AG10803 (cell line): ENCODE data around the gene SETDB1.

ENCODE experiments used
- DNase-seq: peaks from one replicate; pipeline ENCODE4 v3.0.0; 2010; ENCODE audit warnings: low read depth
- H3K4me3 ChIP-seq: 2 replicates; pipeline ENCODE4 v1.5.1; 2011; ENCODE audit warnings: mild to moderate bottlenecking, low read length, control low read depth
- TF ChIP-seq, protein P1 (sequence below): conservative IDR thresholded peaks from 2 replicates; pipeline ENCODE4 v1.5.1; 2011; ENCODE audit warnings: mild to moderate bottlenecking, low read length, control low read depth, inconsistent platforms

SETDB1 gene

DNA sequence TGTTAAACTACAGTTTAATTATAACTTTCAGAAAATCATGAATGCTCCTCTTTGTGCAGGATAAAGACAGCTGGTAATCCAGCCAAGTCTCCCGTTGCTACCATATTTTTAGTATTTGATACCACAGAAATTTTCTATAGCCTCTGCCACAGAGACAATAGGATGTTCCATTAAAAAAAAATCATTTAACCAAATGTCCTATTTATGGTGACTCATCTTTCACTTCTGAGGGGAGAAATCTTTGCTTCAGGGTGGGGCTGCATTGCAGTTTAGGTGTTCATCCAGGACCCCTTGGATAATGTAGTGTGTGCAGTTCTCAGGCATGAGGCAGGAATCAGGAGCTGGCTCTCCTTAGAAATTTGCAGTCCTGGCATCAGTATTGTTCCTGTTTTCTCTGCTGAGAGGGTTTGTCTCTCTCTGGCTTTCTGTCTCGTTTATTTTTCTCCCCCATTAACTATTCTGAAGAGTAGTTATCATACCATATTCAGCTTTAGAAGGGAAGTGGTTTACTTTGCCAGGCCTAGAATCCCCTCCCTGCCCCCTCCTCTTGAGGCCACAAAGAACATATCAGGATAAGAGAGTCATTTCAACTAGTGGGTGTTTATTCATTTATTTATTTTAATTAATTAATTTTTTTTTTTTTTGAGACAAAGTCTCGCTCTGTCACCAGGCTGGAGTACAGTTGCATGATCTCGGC lies 85.1 kb downstream of the SETDB1 start:
- H3K4me3 ChIP-seq: no peak overlapping the region
- TF ChIP-seq, protein P1, sequence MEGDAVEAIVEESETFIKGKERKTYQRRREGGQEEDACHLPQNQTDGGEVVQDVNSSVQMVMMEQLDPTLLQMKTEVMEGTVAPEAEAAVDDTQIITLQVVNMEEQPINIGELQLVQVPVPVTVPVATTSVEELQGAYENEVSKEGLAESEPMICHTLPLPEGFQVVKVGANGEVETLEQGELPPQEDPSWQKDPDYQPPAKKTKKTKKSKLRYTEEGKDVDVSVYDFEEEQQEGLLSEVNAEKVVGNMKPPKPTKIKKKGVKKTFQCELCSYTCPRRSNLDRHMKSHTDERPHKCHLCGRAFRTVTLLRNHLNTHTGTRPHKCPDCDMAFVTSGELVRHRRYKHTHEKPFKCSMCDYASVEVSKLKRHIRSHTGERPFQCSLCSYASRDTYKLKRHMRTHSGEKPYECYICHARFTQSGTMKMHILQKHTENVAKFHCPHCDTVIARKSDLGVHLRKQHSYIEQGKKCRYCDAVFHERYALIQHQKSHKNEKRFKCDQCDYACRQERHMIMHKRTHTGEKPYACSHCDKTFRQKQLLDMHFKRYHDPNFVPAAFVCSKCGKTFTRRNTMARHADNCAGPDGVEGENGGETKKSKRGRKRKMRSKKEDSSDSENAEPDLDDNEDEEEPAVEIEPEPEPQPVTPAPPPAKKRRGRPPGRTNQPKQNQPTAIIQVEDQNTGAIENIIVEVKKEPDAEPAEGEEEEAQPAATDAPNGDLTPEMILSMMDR: no peak
- no peak for DNase-seq

DNA sequence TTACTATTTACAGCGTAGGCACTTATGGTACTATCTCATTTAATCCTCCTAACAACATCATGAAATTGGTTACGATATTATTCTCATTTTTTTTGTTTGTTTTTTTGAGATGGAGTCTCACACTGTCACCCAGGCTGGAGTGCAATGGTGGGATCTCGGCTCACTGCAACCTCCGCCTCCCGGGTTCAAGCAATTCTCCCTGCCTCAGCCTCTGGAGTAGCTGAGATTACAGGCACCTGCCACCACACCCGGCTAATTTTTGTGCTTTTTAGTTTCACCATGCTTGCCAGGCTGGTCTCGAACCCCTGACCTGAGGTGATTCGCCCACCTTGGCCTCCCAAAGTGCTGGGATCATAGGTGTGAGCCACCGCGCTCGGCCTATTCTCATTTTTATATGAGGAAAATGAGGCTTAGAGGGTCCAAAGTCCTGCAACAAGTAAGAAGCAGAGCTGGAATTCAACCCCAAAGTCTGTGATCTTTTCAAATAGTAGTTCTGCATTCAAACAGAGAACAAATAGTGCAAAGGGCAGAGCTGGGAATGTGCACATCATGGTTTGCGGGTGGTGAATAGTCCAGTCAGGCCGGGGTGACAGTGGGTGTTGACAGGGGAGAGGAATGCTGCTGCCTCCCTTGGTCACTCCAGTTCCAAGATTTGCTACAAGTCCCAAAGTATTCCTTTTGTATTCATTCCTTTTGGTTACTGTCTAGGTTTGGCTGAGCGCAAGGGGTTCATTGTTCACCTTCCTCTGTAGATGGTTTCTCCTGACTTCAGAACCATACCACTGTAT lies 86.7 kb downstream of the SETDB1 start:
- H3K4me3 ChIP-seq: no peak overlapping the region

DNA sequence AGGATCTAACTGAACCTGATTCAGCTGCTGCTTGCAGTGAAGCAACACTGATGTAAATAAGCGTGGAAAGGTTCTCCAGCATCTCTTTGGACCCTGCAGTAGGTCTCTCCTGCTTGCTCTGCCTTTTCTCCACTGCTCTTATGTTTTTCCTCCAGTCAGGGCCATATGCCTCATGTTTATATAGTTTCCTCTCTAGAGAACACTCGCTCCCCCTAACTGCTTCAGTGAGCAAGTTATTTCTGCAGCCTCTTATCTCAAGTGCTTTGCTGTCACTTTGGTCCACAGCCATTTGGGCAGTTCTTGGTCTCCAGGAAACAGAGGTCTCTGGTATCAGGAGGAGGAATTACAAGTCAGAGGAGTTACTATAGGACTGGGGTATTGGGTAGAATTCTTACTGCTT lies 87.4 kb downstream of the SETDB1 start:
- no peak for DNase-seq
- no peak overlapping the region for H3K4me3 ChIP-seq
- TF ChIP-seq, protein P1: no peak

More for the DNA sequence above, 86.7 kb downstream of the SETDB1 start:
- DNase-seq: no peak
- TF ChIP-seq, protein P1: no peak
